Neural cell (in vitro differentiated cells): ENCODE measurements around the gene ACVR1.

Source experiments
- EP300 ChIP-seq: fragments of 450-650 bp; conservative IDR thresholded peaks from 2 replicates; pipeline ENCODE4 v1.6.1; 2014; ENCODE audit warnings: antibody characterized with exemption, mild to moderate bottlenecking, moderate library complexity; ENCODE audit not compliant: poor library complexity, severe bottlenecking
- MXI1 ChIP-seq: fragments of 450-650 bp; conservative IDR thresholded peaks from 2 replicates; pipeline ENCODE4 v1.6.1; 2014; ENCODE audit warnings: antibody characterized with exemption, mild to moderate bottlenecking; ENCODE audit not compliant: poor library complexity, severe bottlenecking
- POLR2AphosphoS5 ChIP-seq: IDR thresholded peaks from 2 replicates; pipeline ENCODE4 v1.6.1; 2012
- RAD21 ChIP-seq: fragments of 450-650 bp; conservative IDR thresholded peaks from 2 replicates; pipeline ENCODE4 v1.6.1; 2014; ENCODE audit warnings: antibody characterized with exemption, mild to moderate bottlenecking, moderate library complexity
- TAF1 ChIP-seq: IDR thresholded peaks from 2 replicates; pipeline ENCODE4 v1.6.1; 2012; ENCODE audit warnings: low read depth
- TF ChIP-seq, protein P1 (sequence below): fragments of 450-650 bp; IDR thresholded peaks from 2 replicates; pipeline ENCODE4 v1.5.1; 2014; ENCODE audit warnings: antibody characterized with exemption, mild to moderate bottlenecking, moderate library complexity; ENCODE audit not compliant: poor library complexity, severe bottlenecking

DNA sequence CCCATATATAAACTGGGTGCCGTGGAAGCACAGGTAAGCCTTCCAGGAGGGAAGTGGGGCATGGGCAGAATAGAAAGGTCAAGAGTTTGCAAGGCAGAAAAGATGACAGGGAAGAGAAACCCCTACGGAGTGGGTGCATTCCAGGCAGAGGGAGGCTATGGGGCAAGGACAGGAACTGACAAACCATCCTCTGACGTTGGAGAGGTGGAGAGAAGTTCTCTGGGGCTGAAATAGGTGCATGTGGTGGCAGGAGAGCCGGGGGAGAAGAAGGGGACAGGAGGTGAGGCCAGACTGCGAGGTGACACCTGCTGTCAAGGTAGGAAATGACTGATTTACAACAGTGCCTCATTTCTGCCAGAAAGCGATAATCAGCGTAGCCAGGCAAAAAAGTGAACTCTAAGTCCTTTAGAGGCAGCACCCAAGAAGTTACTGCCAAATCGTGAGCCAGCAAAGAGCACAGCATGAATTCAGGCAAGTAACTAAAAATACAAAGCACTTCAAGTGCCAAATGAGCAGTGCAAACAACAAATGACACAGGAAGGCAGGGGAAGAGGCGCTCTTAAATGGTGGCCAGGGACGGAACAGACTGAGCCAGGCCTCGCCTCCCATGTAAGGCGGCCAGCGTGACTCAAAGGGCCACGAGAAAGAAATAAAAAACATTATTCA, 134.2 kb downstream of the ACVR1 start:
- TF ChIP-seq, protein P1, sequence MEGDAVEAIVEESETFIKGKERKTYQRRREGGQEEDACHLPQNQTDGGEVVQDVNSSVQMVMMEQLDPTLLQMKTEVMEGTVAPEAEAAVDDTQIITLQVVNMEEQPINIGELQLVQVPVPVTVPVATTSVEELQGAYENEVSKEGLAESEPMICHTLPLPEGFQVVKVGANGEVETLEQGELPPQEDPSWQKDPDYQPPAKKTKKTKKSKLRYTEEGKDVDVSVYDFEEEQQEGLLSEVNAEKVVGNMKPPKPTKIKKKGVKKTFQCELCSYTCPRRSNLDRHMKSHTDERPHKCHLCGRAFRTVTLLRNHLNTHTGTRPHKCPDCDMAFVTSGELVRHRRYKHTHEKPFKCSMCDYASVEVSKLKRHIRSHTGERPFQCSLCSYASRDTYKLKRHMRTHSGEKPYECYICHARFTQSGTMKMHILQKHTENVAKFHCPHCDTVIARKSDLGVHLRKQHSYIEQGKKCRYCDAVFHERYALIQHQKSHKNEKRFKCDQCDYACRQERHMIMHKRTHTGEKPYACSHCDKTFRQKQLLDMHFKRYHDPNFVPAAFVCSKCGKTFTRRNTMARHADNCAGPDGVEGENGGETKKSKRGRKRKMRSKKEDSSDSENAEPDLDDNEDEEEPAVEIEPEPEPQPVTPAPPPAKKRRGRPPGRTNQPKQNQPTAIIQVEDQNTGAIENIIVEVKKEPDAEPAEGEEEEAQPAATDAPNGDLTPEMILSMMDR, result no peak
- TF ChIP-seq TAF1 (no peak), POLR2AphosphoS5 (no peak), MXI1 (no peak), EP300 (no peak), RAD21 (no peak)
